IMR-90 (cell line): ENCODE results near the gene DDC. TPM values are rescaled to one million over a fixed set of nuclear protein-coding genes. Genes with fewer than 3 reads are reported as not detected.

Experiments used
- ATAC-seq: fragments of 200-7000 bp; cut with Tn5 transposase; 2 replicates; pipeline ENCODE4 v1.9.1; 2020; ENCODE audit warnings: low read depth, mild to moderate bottlenecking, moderate library complexity
- BruUV-seq: library from RNA; stranded (reverse); fragments of 400-500 nt; replicated peaks from 2 replicates; lab custom pipeline; 2021; lab: Mats Ljungman, UMichigan
- CTCF ChIA-PET: fragments of 300-600 bp; formaldehyde crosslinking; extraction: SDS; loops from one replicate; lab custom pipeline; 2021; ENCODE audit warnings: antibody characterized with exemption; lab: Yijun Ruan, JAX
- POLR2A ChIA-PET: fragments of 300-600 bp; sonication (Branson Sonifier 250); formaldehyde crosslinking; loops from one replicate; lab custom pipeline; 2022; ENCODE audit warnings: antibody characterized with exemption; ENCODE audit not compliant: unreplicated experiment; lab: Charles Lee
- DNase-seq: peaks from one replicate; pipeline ENCODE4 v3.0.0; 2013
- H2AFZ ChIP-seq: replicated peaks from 2 replicates; pipeline ENCODE3; 2013; ENCODE audit warnings: low read length, mild to moderate bottlenecking; ENCODE audit not compliant: poor library complexity
- H2AK5ac ChIP-seq: 2 replicates; pipeline ENCODE4 v1.6.1; 2013; ENCODE audit warnings: low read depth, low read length, inconsistent platforms
- H2AK9ac ChIP-seq: replicated peaks from 2 replicates; pipeline ENCODE3; 2013; ENCODE audit warnings: mild to moderate bottlenecking, low read depth, low read length, moderate library complexity; ENCODE audit not compliant: poor library complexity
- H2BK120ac ChIP-seq: 2 replicates; pipeline ENCODE4 v1.6.1; 2013; ENCODE audit warnings: low read depth, low read length, inconsistent platforms
- H2BK15ac ChIP-seq: 3 replicates; pipeline ENCODE4 v1.6.1; 2013; ENCODE audit warnings: low read depth, low read length, inconsistent platforms
- H2BK20ac ChIP-seq: 2 replicates; pipeline ENCODE4 v1.6.1; 2013; ENCODE audit warnings: low read depth, mild to moderate bottlenecking, inconsistent platforms, low read length, moderate library complexity
- H2BK5ac ChIP-seq: 2 replicates; pipeline ENCODE4 v1.6.1; 2013; ENCODE audit warnings: mild to moderate bottlenecking, low read depth, low read length, inconsistent platforms; ENCODE audit not compliant: poor library complexity, severe bottlenecking
- H3K14ac ChIP-seq: replicated peaks from 2 replicates; pipeline ENCODE4 v1.6.1; 2013; ENCODE audit warnings: low read depth, low read length, inconsistent platforms
- H3K18ac ChIP-seq: 2 replicates; pipeline ENCODE4 v1.6.1; 2013; ENCODE audit warnings: low read depth, low read length, control low read depth
- H3K23ac ChIP-seq: 2 replicates; pipeline ENCODE4 v1.6.1; 2013; ENCODE audit warnings: low read depth, low read length, inconsistent platforms
- H3K27ac ChIP-seq: 2 replicates; pipeline ENCODE4 v1.5.1; 2013; ENCODE audit warnings: mild to moderate bottlenecking, control low read depth, low read length; ENCODE audit not compliant: insufficient read depth
- H3K27me3 ChIP-seq: 2 replicates; pipeline ENCODE4 v1.6.1; 2013; ENCODE audit warnings: low read length; ENCODE audit not compliant: control insufficient read depth, insufficient read depth
- H3K36me3 ChIP-seq: 2 replicates; pipeline ENCODE4 v1.6.1; 2013; ENCODE audit warnings: low read length, mixed read lengths; ENCODE audit not compliant: control insufficient read depth, insufficient read depth
- H3K4ac ChIP-seq: 2 replicates; pipeline ENCODE4 v1.6.1; 2013; ENCODE audit warnings: low read depth, low read length, inconsistent platforms
- H3K4me1 ChIP-seq: 2 replicates; pipeline ENCODE4 v1.6.1; 2013; ENCODE audit warnings: low read length, mixed read lengths; ENCODE audit not compliant: control insufficient read depth, insufficient read depth
- H3K4me2 ChIP-seq: 2 replicates; pipeline ENCODE4 v1.6.1; 2013; ENCODE audit warnings: low read depth, mild to moderate bottlenecking, control low read depth, low read length, moderate library complexity
- H3K4me3 ChIP-seq: 2 replicates; pipeline ENCODE4 v1.5.1; 2013; ENCODE audit warnings: low read depth, mild to moderate bottlenecking, control low read depth, low read length, moderate library complexity; ENCODE audit not compliant: insufficient read depth
- H3K56ac ChIP-seq: 2 replicates; pipeline ENCODE4 v1.6.1; 2013; ENCODE audit warnings: low read length, inconsistent platforms; ENCODE audit not compliant: insufficient read depth; ENCODE audit errors: extremely low read depth
- H3K79me1 ChIP-seq, 2 experiments: 2 replicates each; pipeline ENCODE4 v1.6.1; 2013; ENCODE audit warnings: low read length in 2 of 2, inconsistent platforms in 1 of 2, low read depth in 1 of 2
- H3K9ac ChIP-seq: 2 replicates; pipeline ENCODE4 v1.6.1; 2013; ENCODE audit warnings: low read depth, low read length, control low read depth
- H3K9me1 ChIP-seq: 2 replicates; pipeline ENCODE4 v1.6.1; 2013; ENCODE audit warnings: low read length, inconsistent platforms; ENCODE audit not compliant: insufficient read depth
- H3K9me3 ChIP-seq: 2 replicates; pipeline ENCODE4 v1.6.1; 2013; ENCODE audit warnings: low read length; ENCODE audit not compliant: control insufficient read depth, insufficient read depth
- H4K20me1 ChIP-seq: 2 replicates; pipeline ENCODE4 v1.6.1; 2013; ENCODE audit warnings: low read length, inconsistent platforms; ENCODE audit not compliant: insufficient read depth
- H4K5ac ChIP-seq: 2 replicates; pipeline ENCODE4 v1.6.1; 2013; ENCODE audit warnings: mild to moderate bottlenecking, low read depth, low read length, control low read depth
- H4K8ac ChIP-seq, 2 experiments: 2 replicates each; pipeline ENCODE4 v1.6.1; 2013; ENCODE audit warnings: low read depth in 2 of 2, low read length in 2 of 2, control low read depth in 1 of 2, inconsistent platforms in 1 of 2
- H4K91ac ChIP-seq: 2 replicates; pipeline ENCODE4 v1.6.1; 2013; ENCODE audit warnings: low read depth, low read length, inconsistent platforms; ENCODE audit not compliant: insufficient read depth
- BHLHE40 ChIP-seq: fragments of 150-350 bp; IDR thresholded peaks from 2 replicates; pipeline ENCODE4 v1.6.1; 2016; ENCODE audit warnings: mild to moderate bottlenecking, low read depth, low read length
- CHD1 ChIP-seq: IDR thresholded peaks from 2 replicates; pipeline ENCODE4 v1.6.1; 2012; ENCODE audit warnings: low read depth, low read length, improper control_type of control experiment
- CTCF ChIP-seq: conservative IDR thresholded peaks from 2 replicates; pipeline ENCODE4 v1.5.1; 2012; ENCODE audit warnings: mild to moderate bottlenecking, low read depth, low read length, improper control_type of control experiment
- ELK1 ChIP-seq: fragments of 150-350 bp; IDR thresholded peaks from 2 replicates; pipeline ENCODE4 v1.6.1; 2016; ENCODE audit warnings: low read depth, mild to moderate bottlenecking, low read length, moderate library complexity, borderline replicate concordance
- FOS ChIP-seq: fragments of 150-350 bp; IDR thresholded peaks from 2 replicates; pipeline ENCODE4 v1.6.1; 2016; ENCODE audit warnings: low read depth, low read length
- MAFK ChIP-seq: IDR thresholded peaks from 2 replicates; pipeline ENCODE4 v1.6.1; 2012; ENCODE audit warnings: low read depth, low read length, improper control_type of control experiment
- MAZ ChIP-seq: IDR thresholded peaks from 2 replicates; pipeline ENCODE4 v1.6.1; 2012; ENCODE audit warnings: low read depth, mild to moderate bottlenecking, low read length, improper control_type of control experiment, moderate library complexity, borderline replicate concordance
- MXI1 ChIP-seq: IDR thresholded peaks from 2 replicates; pipeline ENCODE4 v1.6.1; 2012; ENCODE audit warnings: low read depth, mild to moderate bottlenecking, low read length, moderate library complexity, borderline replicate concordance
- NFE2L2 ChIP-seq: fragments of 150-350 bp; IDR thresholded peaks from 2 replicates; pipeline ENCODE4 v1.6.1; 2016; ENCODE audit warnings: low read depth, mild to moderate bottlenecking, low read length
- RAD21 ChIP-seq: IDR thresholded peaks from 2 replicates; pipeline ENCODE4 v1.6.1; 2012; ENCODE audit warnings: low read length, improper control_type of control experiment
- RCOR1 ChIP-seq: IDR thresholded peaks from 2 replicates; pipeline ENCODE4 v1.6.1; 2012; ENCODE audit warnings: mild to moderate bottlenecking, low read length, improper control_type of control experiment; ENCODE audit not compliant: insufficient replicate concordance
- RFX5 ChIP-seq: IDR thresholded peaks from 2 replicates; pipeline ENCODE4 v1.8.0; 2012; ENCODE audit warnings: low read depth, mild to moderate bottlenecking, low read length, moderate library complexity
- SMC3 ChIP-seq: fragments of 150-350 bp; IDR thresholded peaks from 2 replicates; pipeline ENCODE4 v1.6.1; 2016; ENCODE audit warnings: low read depth, mild to moderate bottlenecking, antibody characterized with exemption, low read length, moderate library complexity
- USF2 ChIP-seq: fragments of 150-350 bp; IDR thresholded peaks from 2 replicates; pipeline ENCODE4 v1.6.1; 2017; ENCODE audit warnings: mild to moderate bottlenecking, antibody characterized with exemption, low read length, low read depth
- WGBS, 2 experiments: methylation state at CpG; one replicate each; pipeline versions ENCODE4 v1.1.5 to v1.1.7; 2013; ENCODE audit warnings: missing lambda C conversion rate in 2 of 2; ENCODE audit not compliant: insufficient read length in 1 of 2; ENCODE audit errors: extremely low coverage in 2 of 2; 5-methylcytosine and 5-hydroxymethylcytosine counted together
- dilution Hi-C: fragments of 300-500 bp; cut with HindIII; formaldehyde crosslinking; loops from one replicate; pipeline ENCODE4 v1.14.3; 2018; ENCODE audit warnings: low sequenced_read_pairs; ENCODE audit not compliant: unreplicated experiment
- in situ Hi-C: fragments of 300-500 bp; cut with MboI; formaldehyde crosslinking; loops from 3 replicates; pipeline ENCODE4 v1.14.3; 2019; ENCODE audit warnings: low sequenced_read_pairs, inconsistent platforms, mixed read lengths
- intact Hi-C: fragments of 100-400 bp; cut with micrococcal nuclease; formaldehyde crosslinking; loops from 2 replicates; pipeline ENCODE4 v1.10.0; 2022
- polyA plus RNA-seq, 3 experiments: library from polyadenylated mRNA; depleted of rRNA; stranded (reverse); fragments of >200 nt; gene quantifications; 2 replicates each; pipeline ENCODE4 v1.2.3, GENCODE V29; 2012; ENCODE audit warnings: low replicate concordance in 1 of 3
- total RNA-seq: library from RNA; depleted of rRNA; stranded (reverse); fragments of >200 nt; gene quantifications from 2 replicates; pipeline ENCODE4 v1.2.3, GENCODE V29; 2012

The DDC gene
- total and polyA plus RNA-seq, 2 of the 4 experiments (the other 2 are of a cell fraction): not detected

- no peak overlapping the region for H2BK120ac ChIP-seq
- no peaks in the 10 kb centered on the region for H3K9me1 ChIP-seq
- no peaks in the 10 kb centered on the region for H3K36me3 ChIP-seq
- H3K23ac ChIP-seq: no peak overlapping the region
- no peak for ATAC-seq
- CTCF ChIA-PET: no interaction called here
- H3K4me1 ChIP-seq: no peaks in the 10 kb centered on the region; the same call in 1 of the 2 replicates
- H3K14ac ChIP-seq: no peak overlapping the region
- no peak overlapping the region for H2AK5ac ChIP-seq
- no peak overlapping the region for H3K4me2 ChIP-seq
- DNase-seq: no peak
- dilution Hi-C loops: no loop called here
- H3K56ac ChIP-seq: no peak overlapping the region
- H3K4me3 ChIP-seq: no peak overlapping the region
- no peak overlapping the region for H2BK20ac ChIP-seq
- H4K8ac ChIP-seq: no peak overlapping the region
- H4K20me1 ChIP-seq: no peaks in the 10 kb centered on the region
- WGBS, 2 experiments: 40% methylated on average over 1 of the region's 6 CpGs; no CpG with 5 or more reads in 1 of the 2 experiments
- no peak overlapping the region for H3K18ac ChIP-seq
- H4K5ac ChIP-seq: no peak overlapping the region
- H2BK5ac ChIP-seq: no peak overlapping the region
- no peaks in the 10 kb centered on the region for H3K9me3 ChIP-seq
- H3K79me1 ChIP-seq: no peaks in the 10 kb centered on the region
- POLR2A ChIA-PET: no interaction called here
- TF ChIP-seq CTCF: no peak
- no peak for TF ChIP-seq SMC3
- no peak for TF ChIP-seq CHD1
- no peak for TF ChIP-seq MXI1
- no peak for TF ChIP-seq MAZ
- no peak for TF ChIP-seq MAFK
- TF ChIP-seq USF2: no peak
- TF ChIP-seq FOS: no peak
- TF ChIP-seq RAD21: no peak
- no peak for TF ChIP-seq RFX5
- TF ChIP-seq RCOR1: no peak
- no peak for TF ChIP-seq NFE2L2
- no peak for TF ChIP-seq BHLHE40
- no peak for TF ChIP-seq ELK1
- no peak overlapping the region for H2BK15ac ChIP-seq
- in situ Hi-C loops: no loop called here
- H4K91ac ChIP-seq: no peak overlapping the region
- H2AFZ ChIP-seq: no peak overlapping the region
- no TSS peak for BruUV-seq
- no peak overlapping the region for H3K4ac ChIP-seq
- no peak overlapping the region for H2AK9ac ChIP-seq
- no peak overlapping the region for H3K27ac ChIP-seq
- peaks cover 14% of the 10 kb centered on the region for H3K27me3 ChIP-seq
- intact Hi-C loops: no loop called here
- no peak overlapping the region for H3K9ac ChIP-seq
These were observed 68.6 kb downstream of the DDC start for GRCh38 chr7:50496569-50496968.
